Small intestine (tissue), 7 donors: ENCODE data around the gene TNFRSF25. TPM values are rescaled to one million over a fixed set of nuclear protein-coding genes. Genes with fewer than 3 reads are reported as not detected.

Experiments
- DNase-seq, 2 donors: peaks; one replicate each; pipeline versions ENCODE4 v3.0.0 to v3.0.0-alpha.2; 2013
- FAIRE-seq: peaks from 2 replicates; lab custom pipeline; 2012; peaks lifted over from hg19 to GRCh38; lab: Jason Lieb, UNC
- H3K27ac ChIP-seq, 3 donors: one replicate each; pipeline ENCODE4 v1.5.1; 2013; ENCODE audit warnings: low read length in 2 of 3, mild to moderate bottlenecking in 2 of 3, control low read depth in 1 of 3, inconsistent platforms in 1 of 3, low read depth in 1 of 3, moderate library complexity in 1 of 3
- H3K27me3 ChIP-seq, 3 donors: one replicate each; pipeline ENCODE4 v1.6.1; 2013; ENCODE audit warnings: low read length in 3 of 3, inconsistent platforms in 1 of 3; ENCODE audit not compliant: control insufficient read depth in 3 of 3, insufficient read depth in 3 of 3
- H3K36me3 ChIP-seq, 3 donors: one replicate each; pipeline ENCODE4 v1.6.1; 2013; ENCODE audit warnings: low read length in 3 of 3, inconsistent platforms in 1 of 3, low read depth in 1 of 3, mild to moderate bottlenecking in 1 of 3, moderate library complexity in 1 of 3; ENCODE audit not compliant: control insufficient read depth in 3 of 3, insufficient read depth in 2 of 3
- H3K4me1 ChIP-seq, 3 donors: one replicate each; pipeline ENCODE4 v1.6.1; 2013; ENCODE audit warnings: low read length in 2 of 3, inconsistent platforms in 1 of 3, low read depth in 1 of 3, mild to moderate bottlenecking in 1 of 3, moderate library complexity in 1 of 3; ENCODE audit not compliant: control insufficient read depth in 3 of 3, insufficient read depth in 2 of 3
- H3K4me3 ChIP-seq, 3 donors: one replicate each; pipeline ENCODE4 v1.5.1; 2013; ENCODE audit warnings: low read length in 3 of 3, control low read depth in 1 of 3, inconsistent platforms in 1 of 3, low read depth in 1 of 3, mild to moderate bottlenecking in 1 of 3, moderate library complexity in 1 of 3
- H3K9me3 ChIP-seq, 2 donors: one replicate each; pipeline ENCODE4 v1.6.1; 2013; ENCODE audit warnings: low read depth in 1 of 2, low read length in 1 of 2; ENCODE audit not compliant: control insufficient read depth in 2 of 2, insufficient read depth in 1 of 2
- WGBS, 3 donors: extraction: QIAGEN DNeasy Blood & Tissue Kit; methylation state at CpG; one replicate each; pipeline ENCODE4 v1.1.7; 2013; 5-methylcytosine and 5-hydroxymethylcytosine counted together
- polyA plus RNA-seq, 4 donors: library from polyadenylated mRNA; stranded (reverse) in 3 of 4; unstranded in 1 of 4; fragments of 200-250 nt in 3 of 4; fragments of 120-200 nt in 1 of 4; gene quantifications; one replicate each; pipeline versions ENCODE4 v1.2.1 to v1.2.3, GENCODE V29; 2013
- donor health status: healthy with polysubstance abuse.
- donor health status: control.
- donor health status: control.
- donor health status: Bipolar disorder and iron deficiency.
- donor health status: healthy.

The TNFRSF25 gene
- polyA plus RNA-seq, 4 donors: 23.0 to 52.7 (median 33.2) TPM

DNA sequence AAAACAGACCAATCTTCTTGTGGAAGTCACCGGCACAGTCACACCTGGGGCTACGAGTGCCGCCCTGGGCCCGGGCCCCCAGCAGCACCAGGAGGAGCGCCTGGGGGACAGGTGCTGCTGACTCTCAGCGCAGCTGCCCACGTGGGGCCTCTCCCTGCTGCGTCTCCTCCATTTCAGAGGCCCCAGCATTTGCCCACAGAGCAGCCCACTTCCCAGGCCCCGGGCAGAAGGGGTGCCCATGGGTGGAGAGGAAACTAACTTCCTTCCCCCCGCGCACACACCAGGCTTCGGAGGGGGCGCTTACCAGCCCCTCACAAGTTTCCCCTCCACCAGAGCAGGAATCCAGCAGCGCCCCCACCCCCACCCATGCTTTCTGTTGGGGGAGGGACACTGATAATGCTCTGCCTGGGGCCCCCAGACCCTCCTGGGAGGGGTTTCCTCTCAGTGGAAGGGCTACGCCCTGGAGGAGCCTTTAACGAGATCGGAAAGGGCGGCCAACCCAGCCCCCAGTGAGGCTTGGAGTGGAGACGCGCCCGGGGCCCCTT is 440 bp downstream of the TNFRSF25 start:
- WGBS, 3 donors: 32 to 48% (median 38%) methylated on average over 16 to 21 of the region's 21 CpGs

DNA sequence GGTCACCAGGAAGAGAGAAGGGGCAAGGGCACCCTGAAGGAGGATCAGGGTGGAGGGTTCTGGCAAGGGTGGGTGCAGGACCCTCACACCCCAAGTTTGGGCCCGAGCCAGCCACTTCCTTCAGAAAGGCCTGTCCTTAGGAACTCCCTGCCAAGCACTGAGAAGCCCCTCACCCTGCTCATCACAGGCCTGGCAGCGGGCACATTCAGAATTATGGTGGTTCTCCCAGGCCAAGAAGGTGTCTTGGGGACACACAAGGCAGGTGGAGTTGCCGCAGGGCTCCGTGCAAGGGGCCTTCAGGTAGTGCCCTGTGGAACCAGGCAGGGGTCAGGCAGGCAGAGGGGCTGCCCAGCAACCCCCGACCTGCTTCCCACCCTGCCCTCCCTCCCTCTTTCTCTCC is 1.1 kb downstream of the TNFRSF25 start:
- peak overlapping the region; percentile 37 to 49 (median 49) for H3K4me3 ChIP-seq
- 58 to 68% (median 67%) methylated on average over 4 to 5 of the region's 5 CpGs for WGBS, 3 donors
- H3K4me1 ChIP-seq: peaks cover 0 to 39% (median 0%) of the 10 kb centered on the region in 3 donors
- FAIRE-seq: no peak
- H3K27me3 ChIP-seq: peaks cover 0 to 2% (median under 1%) of the 10 kb centered on the region in 3 donors
- H3K36me3 ChIP-seq: peaks cover 0 to 89% (median 6%) of the 10 kb centered on the region in 3 donors
- DNase-seq: no peak
- no peaks in the 10 kb centered on the region for H3K9me3 ChIP-seq
- peak overlapping the region in 2 of 3 donors; percentile 28 to 71 for H3K27ac ChIP-seq

More for the DNA sequence above, 440 bp downstream of the TNFRSF25 start:
- FAIRE-seq (no peak), DNase-seq (no peak)
- peak overlapping the region; percentile 30 to 49 (median 49) for H3K4me3 ChIP-seq
- peaks cover 0 to 45% (median 0%) of the 10 kb centered on the region in 3 donors for H3K4me1 ChIP-seq
- peaks cover 0 to 89% (median 6%) of the 10 kb centered on the region in 3 donors for H3K36me3 ChIP-seq
- H3K9me3 ChIP-seq: no peaks in the 10 kb centered on the region
- H3K27me3 ChIP-seq: peaks cover 0 to 2% (median 0%) of the 10 kb centered on the region in 3 donors
- H3K27ac ChIP-seq: peak overlapping the region; percentile 9 to 71 (median 60)

GRCh38 chr1:6464514-6464836 is 1.5 kb downstream of the TNFRSF25 start:
- H3K27ac ChIP-seq: peak overlapping the region in 1 of 3 donors; percentile 28
- 34 to 72% (median 37%) methylated on average over 7 of the region's 7 CpGs for WGBS, 3 donors

GRCh38 chr1:6463120-6463412 is 2.9 kb downstream of the TNFRSF25 start:
- DNase-seq (no peak), FAIRE-seq (no peak)
- 94 to 100% (median 100%) methylated on average over 1 of the region's 1 CpG for WGBS, 3 donors
- peaks cover 0 to 40% (median 0%) of the 10 kb centered on the region in 3 donors for H3K4me1 ChIP-seq
- peak overlapping the region in 1 of 3 donors; percentile 11 for H3K4me3 ChIP-seq
- H3K27me3 ChIP-seq: peaks cover 0 to 2% (median 2%) of the 10 kb centered on the region in 3 donors
- H3K36me3 ChIP-seq: peaks cover 3 to 84% (median 6%) of the 10 kb centered on the region in 3 donors
- no peaks in the 10 kb centered on the region for H3K9me3 ChIP-seq
- no peak overlapping the region for H3K27ac ChIP-seq

More at GRCh38 chr1:6464514-6464836, 1.5 kb downstream of the TNFRSF25 start:
- H3K4me3 ChIP-seq: peak overlapping the region in 1 of 3 donors; percentile 49
- DNase-seq (peak; percentile 66 to 85), FAIRE-seq (no peak)
- peaks cover 3 to 89% (median 6%) of the 10 kb centered on the region in 3 donors for H3K36me3 ChIP-seq
- peaks cover 0 to 41% (median 0%) of the 10 kb centered on the region in 3 donors for H3K4me1 ChIP-seq
- H3K27me3 ChIP-seq: peaks cover 0 to 2% (median 2%) of the 10 kb centered on the region in 3 donors
- no peaks in the 10 kb centered on the region for H3K9me3 ChIP-seq

- no peak for FAIRE-seq
- no peak for DNase-seq
- Histone ChIP-seq H3K9me3 (no peaks in the 10 kb centered on the region), H3K4me3 (peak overlapping the region in 1 of 3 donors; percentile 11), H3K27me3 (peaks cover 0 to 2% (median 2%) of the 10 kb centered on the region in 3 donors), H3K36me3 (peaks cover 3 to 79% (median 6%) of the 10 kb centered on the region in 3 donors), H3K27ac (no peak overlapping the region), H3K4me1 (peaks cover 0 to 35% (median 0%) of the 10 kb centered on the region in 3 donors)
- WGBS, 3 donors: 85 to 90% (median 88%) methylated on average over 13 of the region's 13 CpGs
These were observed 3.4 kb downstream of the TNFRSF25 start for GRCh38 chr1:6462412-6463119.

DNA sequence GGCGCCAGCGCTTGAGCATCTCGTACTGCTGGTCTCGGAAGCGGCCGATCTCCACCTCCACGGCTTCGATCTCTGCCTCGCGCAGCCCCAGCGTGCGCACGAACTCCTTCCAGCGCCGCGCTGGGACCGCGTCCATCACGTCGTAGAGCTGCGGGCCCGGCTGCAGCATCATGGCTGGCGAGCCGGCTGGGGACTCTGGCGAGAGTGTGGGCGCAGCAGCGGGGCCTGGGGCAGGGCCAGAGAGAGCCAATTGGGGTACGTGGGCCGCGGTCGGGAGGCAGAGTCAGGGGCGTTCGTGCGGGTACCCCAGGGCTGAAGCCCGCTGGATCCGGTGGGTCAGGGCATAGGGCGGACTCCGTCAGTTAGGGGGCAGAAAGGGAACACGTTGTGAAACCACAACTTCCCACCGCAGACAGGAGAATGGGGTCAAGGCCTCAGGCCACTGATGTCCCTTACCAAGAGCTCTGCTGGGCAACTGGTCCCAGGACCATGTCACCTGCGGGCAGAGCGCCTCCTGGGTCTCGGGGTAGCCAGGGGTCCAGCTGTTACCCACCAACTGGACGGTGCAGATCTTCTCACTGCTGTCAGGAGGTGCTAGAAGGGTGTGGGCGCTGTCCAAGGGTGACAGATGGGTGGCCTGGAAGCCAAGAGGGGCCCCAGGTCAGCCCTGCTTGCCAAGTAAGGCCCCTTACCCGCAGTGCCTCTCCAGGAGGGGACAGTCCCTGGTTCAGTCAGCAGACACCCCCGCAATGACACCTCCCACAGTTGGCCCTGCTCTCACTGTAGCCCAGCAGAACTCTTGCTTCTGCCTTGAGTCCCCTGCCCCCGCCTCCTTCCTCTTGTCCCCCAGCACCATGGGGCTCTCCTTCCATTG is 4.2 kb downstream of the TNFRSF25 start:
- 86 to 97% (median 92%) methylated on average over 47 to 48 of the region's 48 CpGs for WGBS, 3 donors
- H3K4me1 ChIP-seq: peaks cover 0 to 27% (median 0%) of the 10 kb centered on the region in 3 donors
- H3K27me3 ChIP-seq: peaks cover 0 to 2% (median 2%) of the 10 kb centered on the region in 3 donors
- H3K27ac ChIP-seq: no peak overlapping the region
- DNase-seq (no peak), FAIRE-seq (no peak)
- H3K9me3 ChIP-seq: no peaks in the 10 kb centered on the region
- H3K36me3 ChIP-seq: peaks cover 3 to 79% (median 6%) of the 10 kb centered on the region in 3 donors
- no peak overlapping the region for H3K4me3 ChIP-seq

- peaks cover 3 to 85% (median 6%) of the 10 kb centered on the region in 3 donors for H3K36me3 ChIP-seq
- FAIRE-seq (no peak), DNase-seq (no peak)
- WGBS, 3 donors: 75 to 88% (median 87%) methylated on average over 38 to 40 of the region's 40 CpGs
- peak overlapping the region in 1 of 3 donors; percentile 60 for H3K27ac ChIP-seq
- peaks cover 0 to 21% (median 0%) of the 10 kb centered on the region in 3 donors for H3K4me1 ChIP-seq
- no peaks in the 10 kb centered on the region for H3K9me3 ChIP-seq
- H3K4me3 ChIP-seq: no peak overlapping the region
- peaks cover 0 to 2% (median 2%) of the 10 kb centered on the region in 3 donors for H3K27me3 ChIP-seq
These were observed 4.9 kb downstream of the TNFRSF25 start for GRCh38 chr1:6461051-6461530.
